ENCODE measurements around the gene THSD4. TPM values are rescaled to one million over a fixed set of nuclear protein-coding genes. Genes with fewer than 3 reads are reported as not detected.

THSD4 gene
- polyA plus RNA-seq, 1 donor from 2014 or later, result 0.46 TPM

DNA sequence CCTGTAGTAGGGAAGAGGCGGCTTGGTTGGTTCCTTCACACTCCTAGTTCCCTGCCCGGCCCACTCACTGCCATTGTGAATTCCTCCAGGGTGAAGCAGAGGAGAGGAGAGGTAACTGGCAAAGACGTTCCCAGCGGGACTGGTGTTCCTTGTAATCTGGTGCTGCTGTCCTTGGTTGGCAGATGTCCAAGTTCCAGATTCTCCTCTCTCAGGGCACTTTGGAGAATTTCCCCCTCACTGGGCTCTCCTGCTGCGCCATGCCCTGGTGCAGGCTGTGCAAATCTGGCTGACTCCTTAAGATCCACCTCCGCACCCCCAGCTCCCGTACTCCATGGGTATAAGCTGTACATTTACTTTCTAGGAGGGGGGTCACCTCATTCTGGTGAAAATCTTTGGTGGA is 37.3 kb downstream of the THSD4 start:
- no peak overlapping the region for H3K9ac ChIP-seq (ENCODE audit: low read length)
- no peaks in the 10 kb centered on the region for H3K9me3 ChIP-seq (ENCODE audit: low read length)
- H3K27ac ChIP-seq (ENCODE audit: low read length), result no peak overlapping the region
- no peaks in the 10 kb centered on the region for H3K9me2 ChIP-seq (ENCODE audit: insufficient read depth, low read length)
- H3K4me2 ChIP-seq (ENCODE audit: low read length), result no peak overlapping the region
- H2AFZ ChIP-seq (ENCODE audit: low read depth, low read length), result no peak overlapping the region
- H3K27me3 ChIP-seq (ENCODE audit: insufficient read depth, low read depth, low read length), result no peaks in the 10 kb centered on the region
- no peak overlapping the region for H3K4me3 ChIP-seq (ENCODE audit: low read length)
- no peaks in the 10 kb centered on the region for H3F3A ChIP-seq (ENCODE audit: insufficient read depth, low read length, poor library complexity, severe bottlenecking)
- H3K36me3 ChIP-seq (ENCODE audit: insufficient read depth, low read length), result no peaks in the 10 kb centered on the region
- H3K79me2 ChIP-seq (replicated peaks; ENCODE audit: insufficient read depth, low read length), result no peaks in the 10 kb centered on the region
- TF ChIP-seq, protein P1, sequence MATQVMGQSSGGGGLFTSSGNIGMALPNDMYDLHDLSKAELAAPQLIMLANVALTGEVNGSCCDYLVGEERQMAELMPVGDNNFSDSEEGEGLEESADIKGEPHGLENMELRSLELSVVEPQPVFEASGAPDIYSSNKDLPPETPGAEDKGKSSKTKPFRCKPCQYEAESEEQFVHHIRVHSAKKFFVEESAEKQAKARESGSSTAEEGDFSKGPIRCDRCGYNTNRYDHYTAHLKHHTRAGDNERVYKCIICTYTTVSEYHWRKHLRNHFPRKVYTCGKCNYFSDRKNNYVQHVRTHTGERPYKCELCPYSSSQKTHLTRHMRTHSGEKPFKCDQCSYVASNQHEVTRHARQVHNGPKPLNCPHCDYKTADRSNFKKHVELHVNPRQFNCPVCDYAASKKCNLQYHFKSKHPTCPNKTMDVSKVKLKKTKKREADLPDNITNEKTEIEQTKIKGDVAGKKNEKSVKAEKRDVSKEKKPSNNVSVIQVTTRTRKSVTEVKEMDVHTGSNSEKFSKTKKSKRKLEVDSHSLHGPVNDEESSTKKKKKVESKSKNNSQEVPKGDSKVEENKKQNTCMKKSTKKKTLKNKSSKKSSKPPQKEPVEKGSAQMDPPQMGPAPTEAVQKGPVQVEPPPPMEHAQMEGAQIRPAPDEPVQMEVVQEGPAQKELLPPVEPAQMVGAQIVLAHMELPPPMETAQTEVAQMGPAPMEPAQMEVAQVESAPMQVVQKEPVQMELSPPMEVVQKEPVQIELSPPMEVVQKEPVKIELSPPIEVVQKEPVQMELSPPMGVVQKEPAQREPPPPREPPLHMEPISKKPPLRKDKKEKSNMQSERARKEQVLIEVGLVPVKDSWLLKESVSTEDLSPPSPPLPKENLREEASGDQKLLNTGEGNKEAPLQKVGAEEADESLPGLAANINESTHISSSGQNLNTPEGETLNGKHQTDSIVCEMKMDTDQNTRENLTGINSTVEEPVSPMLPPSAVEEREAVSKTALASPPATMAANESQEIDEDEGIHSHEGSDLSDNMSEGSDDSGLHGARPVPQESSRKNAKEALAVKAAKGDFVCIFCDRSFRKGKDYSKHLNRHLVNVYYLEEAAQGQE (IDR thresholded peaks at IDR 0.05; ENCODE audit: borderline replicate concordance), result no peak
- no peaks in the 10 kb centered on the region for H4K20me1 ChIP-seq (ENCODE audit: insufficient read depth)

DNA sequence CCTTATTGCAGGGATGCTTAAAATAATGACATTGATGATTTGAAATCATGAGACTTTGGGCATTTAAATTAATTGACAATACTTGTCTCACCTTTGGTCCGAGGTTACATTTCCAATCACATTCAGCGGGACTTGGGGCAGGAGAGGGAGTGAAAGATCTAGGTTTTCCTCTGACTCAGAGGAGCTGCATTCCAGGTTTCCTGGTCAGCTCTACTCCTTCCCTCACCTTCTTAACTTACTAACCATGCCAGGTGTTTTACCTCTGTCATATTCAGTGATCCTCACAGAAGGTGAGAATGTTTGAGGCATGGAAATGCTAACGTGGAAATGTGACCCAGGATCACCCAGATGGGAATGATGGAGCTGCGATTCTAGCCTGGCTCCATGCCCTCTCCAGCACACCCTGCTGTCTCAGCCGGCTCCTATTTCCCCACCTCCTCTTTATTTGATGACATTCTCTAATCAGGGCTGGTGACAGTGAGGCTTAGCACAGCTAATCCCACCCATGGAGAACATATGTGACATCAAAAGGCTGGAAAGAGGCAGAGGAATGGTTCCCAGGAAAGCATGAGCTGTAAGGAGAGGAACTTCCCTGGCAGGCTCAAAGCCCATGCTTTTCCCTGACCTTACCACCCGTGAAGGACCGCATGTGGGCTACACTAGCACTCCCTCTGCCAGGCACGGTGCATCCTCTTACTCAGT is 38.7 kb downstream of the THSD4 start:
- H2AFZ ChIP-seq (ENCODE audit: low read depth, low read length), result no peak overlapping the region
- H3K4me2 ChIP-seq (ENCODE audit: low read length), result no peak overlapping the region
- H3K27ac ChIP-seq (ENCODE audit: low read length), result no peak overlapping the region
- no peak overlapping the region for H3K9ac ChIP-seq (ENCODE audit: low read length)
- no peaks in the 10 kb centered on the region for H3K27me3 ChIP-seq (ENCODE audit: insufficient read depth, low read depth, low read length)
- H3K36me3 ChIP-seq (ENCODE audit: insufficient read depth, low read length), result no peaks in the 10 kb centered on the region
- no peaks in the 10 kb centered on the region for H3F3A ChIP-seq (ENCODE audit: insufficient read depth, low read length, poor library complexity, severe bottlenecking)
- no peaks in the 10 kb centered on the region for H3K9me3 ChIP-seq (ENCODE audit: low read length)
- no peak overlapping the region for H3K4me3 ChIP-seq (ENCODE audit: low read length)
- TF ChIP-seq, protein P2, sequence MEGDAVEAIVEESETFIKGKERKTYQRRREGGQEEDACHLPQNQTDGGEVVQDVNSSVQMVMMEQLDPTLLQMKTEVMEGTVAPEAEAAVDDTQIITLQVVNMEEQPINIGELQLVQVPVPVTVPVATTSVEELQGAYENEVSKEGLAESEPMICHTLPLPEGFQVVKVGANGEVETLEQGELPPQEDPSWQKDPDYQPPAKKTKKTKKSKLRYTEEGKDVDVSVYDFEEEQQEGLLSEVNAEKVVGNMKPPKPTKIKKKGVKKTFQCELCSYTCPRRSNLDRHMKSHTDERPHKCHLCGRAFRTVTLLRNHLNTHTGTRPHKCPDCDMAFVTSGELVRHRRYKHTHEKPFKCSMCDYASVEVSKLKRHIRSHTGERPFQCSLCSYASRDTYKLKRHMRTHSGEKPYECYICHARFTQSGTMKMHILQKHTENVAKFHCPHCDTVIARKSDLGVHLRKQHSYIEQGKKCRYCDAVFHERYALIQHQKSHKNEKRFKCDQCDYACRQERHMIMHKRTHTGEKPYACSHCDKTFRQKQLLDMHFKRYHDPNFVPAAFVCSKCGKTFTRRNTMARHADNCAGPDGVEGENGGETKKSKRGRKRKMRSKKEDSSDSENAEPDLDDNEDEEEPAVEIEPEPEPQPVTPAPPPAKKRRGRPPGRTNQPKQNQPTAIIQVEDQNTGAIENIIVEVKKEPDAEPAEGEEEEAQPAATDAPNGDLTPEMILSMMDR (IDR thresholded peaks at IDR 0.05; ENCODE audit: poor library complexity, severe bottlenecking), result no peak
- TF ChIP-seq SMC3 (conservative IDR thresholded peaks at IDR 0.05; ENCODE audit: poor library complexity) (no peak), EP300 (conservative IDR thresholded peaks at IDR 0.05; ENCODE audit: poor library complexity, severe bottlenecking) (no peak), RAD21 (conservative IDR thresholded peaks at IDR 0.05) (no peak)
- TF ChIP-seq, protein P1 (IDR thresholded peaks at IDR 0.05; ENCODE audit: borderline replicate concordance), result no peak
- H4K20me1 ChIP-seq (ENCODE audit: insufficient read depth), result no peaks in the 10 kb centered on the region
- H3K9me2 ChIP-seq (ENCODE audit: insufficient read depth, low read length), result no peaks in the 10 kb centered on the region
- H3K79me2 ChIP-seq (replicated peaks; ENCODE audit: insufficient read depth, low read length), result no peaks in the 10 kb centered on the region

All from neural cell (in vitro differentiated cells).